HuH-7.5 (cell line): ENCODE measurements around the gene RNU6-9.
"Not testable (repeated sequence)": the region's sequence is repeated elsewhere in the genome, so short reads cannot be mapped to it uniquely, and the experiment has no call there.

Experiments
- DNase-seq: peaks from one replicate; pipeline ENCODE4 v3.0.0; 2011; ENCODE audit warnings: low spot score

RNU6-9 gene

DNA sequence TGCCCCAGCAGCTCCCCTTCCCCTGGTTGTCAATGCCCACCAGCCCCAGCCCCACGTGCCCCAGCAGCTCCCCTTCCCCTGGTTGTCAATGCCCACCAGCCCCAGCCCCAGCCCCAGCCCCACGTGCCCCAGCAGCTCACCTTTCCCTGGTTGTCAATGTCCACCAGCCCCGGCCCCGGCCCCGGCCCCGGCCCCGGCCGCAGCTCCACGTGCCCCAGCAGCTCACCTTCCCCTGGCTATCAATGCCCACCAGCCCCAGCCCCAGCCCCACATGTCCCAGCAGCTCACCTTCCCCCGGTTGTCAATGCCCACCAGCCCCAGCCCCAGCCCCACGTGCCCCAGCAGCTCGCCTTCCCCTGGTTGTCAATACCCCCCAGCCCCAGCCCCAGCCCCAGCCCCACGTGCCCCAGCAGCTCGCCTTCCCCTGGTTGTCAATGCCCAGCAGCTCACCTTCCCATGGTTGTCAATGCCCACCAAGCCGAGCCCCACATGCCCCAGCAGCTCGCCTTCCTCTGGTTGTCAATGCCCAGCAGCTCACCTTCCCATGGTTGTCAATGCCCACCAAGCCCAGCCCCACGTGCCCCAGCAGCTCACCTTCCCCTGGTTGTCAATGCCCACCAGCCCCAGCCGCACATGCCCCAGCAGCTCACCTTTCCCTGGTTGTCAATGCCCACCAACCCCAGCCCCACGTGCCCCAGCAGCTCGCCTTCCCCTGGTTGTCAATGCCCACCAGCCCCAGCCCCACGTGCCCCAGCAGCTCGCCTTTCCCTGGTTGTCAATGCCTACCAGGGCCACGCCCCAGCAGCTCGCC, 14.3 kb upstream of the RNU6-9 start:
- DNase-seq = not testable (repeated sequence)

DNA sequence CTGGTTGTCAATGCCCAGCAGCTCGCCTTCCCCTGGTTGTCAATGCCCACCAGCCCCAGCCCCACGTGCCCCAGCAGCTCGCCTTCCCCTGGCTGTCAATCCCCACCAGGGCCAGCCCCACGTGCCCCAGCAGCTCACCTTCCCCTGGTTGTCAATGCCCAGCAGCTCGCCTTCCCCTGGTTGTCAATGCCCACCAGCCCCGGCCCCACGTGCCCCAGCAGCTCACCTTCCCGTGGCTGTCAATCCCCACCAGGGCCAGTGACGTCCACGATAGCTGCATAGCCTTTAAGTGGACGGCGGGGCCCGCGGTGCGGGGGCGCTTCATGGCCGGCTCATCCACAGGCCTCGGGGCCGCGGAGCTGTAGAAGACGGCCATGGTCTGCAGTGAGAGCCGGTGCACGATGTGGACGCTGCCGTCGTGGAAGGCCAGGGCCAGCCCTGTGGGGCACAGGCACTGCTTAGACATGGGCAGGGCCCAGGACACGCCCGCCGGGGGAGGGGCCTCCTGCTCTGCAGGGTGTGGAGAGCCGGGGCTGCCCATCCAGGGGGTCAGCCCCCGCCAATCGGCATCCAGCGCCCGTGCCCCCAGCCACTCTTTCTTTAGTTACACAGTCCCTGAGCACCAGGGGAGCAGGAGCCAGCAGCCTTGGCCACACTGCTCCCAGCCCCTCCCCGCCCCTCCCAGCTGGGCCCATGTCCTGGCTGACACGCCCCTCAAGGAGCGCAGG, 13.4 kb upstream of the RNU6-9 start:
- no peak for DNase-seq

DNA sequence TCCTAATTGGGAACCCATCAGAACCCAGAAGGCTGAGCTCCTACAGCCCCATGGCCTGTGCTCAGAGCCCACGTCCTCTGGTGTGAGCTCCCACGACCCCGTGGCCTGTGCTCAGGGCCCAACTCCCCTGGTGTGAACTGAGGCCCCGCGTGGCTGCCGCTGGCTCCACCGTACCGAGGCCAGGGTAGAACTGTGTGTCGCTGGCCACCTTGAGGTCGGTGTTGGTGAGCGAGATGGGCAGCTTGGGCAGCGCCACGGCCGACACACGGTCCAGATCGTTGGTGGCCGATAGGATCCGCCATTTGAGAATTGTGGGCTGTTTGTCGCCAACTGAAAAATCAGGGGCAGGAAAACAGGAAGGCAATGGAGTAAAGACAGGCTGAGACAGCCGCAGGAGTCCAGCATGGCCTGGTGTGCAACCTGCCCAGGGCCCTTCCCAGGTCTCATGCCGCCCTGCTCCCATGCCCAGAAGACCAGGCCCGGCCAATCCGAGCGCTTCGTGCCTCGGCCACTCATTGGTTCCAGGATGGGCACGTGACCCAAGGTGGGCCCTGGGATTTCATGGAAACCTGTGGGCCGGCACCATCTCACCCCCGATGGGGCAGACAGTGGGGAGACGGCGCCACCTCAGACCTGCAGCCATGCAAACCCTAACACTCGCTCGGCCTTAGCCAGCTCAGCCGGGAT, 11.8 kb upstream of the RNU6-9 start:
- no peak for DNase-seq

DNA sequence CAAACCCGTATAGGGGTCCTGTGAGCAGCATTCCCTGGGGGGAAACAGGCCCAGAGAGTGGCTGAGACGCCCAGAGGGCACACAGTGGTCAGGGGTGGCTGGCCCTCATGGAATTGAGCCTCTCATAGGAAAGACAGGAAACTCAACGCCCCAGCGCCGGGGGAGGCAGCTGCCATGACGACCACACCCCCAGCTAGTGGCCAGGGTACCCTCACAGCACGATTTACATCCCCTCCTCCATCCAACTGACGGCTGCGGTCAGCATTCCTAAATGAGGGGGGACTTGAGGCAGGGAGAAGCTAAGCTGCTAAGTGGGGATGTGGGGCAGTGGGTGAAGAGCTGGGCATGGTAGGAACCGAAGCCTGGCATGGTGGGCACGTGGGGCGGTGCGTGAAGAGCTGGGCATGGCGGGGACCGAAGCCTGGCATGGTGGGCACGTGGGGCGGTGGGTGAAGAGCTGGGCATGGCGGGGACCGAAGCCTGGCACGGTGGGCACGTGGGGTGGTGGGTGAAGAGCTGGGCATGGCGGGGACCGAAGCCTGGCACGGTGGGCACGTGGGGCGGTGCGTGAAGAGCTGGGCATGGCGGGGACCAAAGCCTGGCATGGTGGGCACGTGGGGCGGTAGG, 10.3 kb upstream of the RNU6-9 start:
- no peak for DNase-seq

DNA sequence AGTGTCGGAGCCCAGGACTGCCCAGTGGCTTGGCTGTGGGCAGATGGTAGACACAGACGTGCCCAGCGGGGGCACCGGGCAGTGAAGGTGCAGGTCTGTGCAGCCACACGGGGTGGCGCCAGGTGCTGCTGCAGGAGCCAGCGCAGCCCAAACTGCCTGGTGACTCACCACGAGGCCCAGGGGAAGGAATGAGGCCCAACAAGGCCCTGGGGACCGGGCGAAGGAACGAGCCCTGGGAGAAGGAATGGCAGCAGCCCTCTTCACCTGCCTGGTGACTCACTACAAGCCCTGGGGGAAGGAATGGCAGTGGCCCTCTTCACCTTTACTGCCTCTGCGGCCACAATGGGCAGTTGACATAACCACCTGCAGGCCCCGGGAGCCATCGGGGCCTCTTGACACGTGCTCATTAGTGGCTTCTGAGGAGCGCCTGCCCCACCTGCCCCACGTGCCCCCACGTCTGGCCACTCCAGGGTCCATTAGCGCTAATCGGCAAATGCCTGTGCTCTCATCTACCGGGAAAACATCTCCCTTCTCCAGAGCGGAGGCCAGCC, 9.5 kb upstream of the RNU6-9 start:
- no peak for DNase-seq

DNA sequence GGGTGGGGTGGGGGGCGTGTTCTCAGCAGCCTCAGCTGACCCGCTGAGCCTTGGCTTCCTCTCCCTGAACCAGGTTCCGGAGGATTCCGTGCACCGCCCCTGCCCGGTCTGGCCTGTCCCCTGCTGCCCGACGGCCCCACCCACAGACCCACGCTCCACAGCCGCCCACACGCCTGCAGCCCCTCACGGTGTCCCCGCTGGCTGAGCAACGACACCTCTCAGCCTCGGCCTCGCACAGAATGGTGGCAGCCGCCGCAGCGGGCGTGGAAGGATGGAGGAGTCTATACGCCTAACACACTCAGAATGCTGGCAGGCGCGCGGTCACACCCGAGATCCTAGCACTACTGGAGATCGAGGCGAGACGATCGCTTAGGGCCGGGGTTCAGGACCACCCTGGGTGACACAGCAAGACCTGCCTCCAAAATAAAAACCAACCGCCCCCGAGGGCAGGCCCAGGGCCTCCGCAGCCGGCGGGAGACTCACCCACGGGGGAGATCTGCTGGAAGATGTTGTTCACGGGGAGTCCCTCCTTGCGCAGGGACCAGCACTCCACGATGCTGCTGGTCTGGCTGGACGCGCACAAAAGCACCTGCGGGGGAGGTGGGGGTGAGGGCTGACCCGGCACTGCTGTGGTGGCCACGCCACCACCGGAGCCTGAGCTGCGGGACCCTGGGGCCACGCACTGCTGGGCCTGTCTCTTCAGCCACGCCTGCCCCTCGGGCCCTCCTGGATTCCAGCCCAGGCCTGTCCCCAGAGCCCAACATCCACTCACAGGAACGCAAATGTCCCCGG, 8.7 kb upstream of the RNU6-9 start:
- DNase-seq = no peak

DNA sequence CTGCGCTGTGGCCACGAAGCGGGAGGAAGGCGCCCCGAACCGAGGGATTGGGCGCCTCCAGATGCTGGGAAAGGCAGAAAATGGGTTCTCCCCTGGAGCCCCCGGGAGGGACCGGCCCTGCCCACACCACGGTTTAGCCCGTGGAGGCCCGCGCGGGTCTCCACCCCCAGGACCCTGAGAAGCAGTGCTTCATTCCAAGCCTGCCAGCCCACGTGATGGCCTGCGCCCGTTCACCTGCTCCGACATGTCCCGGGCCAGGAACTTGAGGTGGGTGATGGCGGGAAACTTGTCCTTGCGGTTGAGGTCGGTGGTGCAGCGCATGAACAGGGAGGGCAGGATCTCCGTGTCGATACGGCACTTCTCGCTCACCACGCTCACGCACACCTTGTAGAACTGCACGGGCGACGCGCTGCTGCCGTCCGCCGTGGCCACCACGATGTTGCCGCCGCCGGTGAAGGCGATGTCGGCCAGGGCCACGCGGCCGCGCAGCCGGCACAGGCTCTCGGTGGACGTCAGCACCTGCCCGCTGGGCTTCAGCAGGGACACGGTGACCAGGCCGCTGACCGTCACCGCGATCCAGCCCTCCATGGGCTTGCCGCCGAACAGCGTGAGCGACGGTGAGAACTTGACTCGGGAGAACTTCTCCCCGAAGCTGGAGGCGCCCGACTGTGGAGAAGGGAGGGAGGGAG, 7.6 kb upstream of the RNU6-9 start:
- DNase-seq = no peak

DNA sequence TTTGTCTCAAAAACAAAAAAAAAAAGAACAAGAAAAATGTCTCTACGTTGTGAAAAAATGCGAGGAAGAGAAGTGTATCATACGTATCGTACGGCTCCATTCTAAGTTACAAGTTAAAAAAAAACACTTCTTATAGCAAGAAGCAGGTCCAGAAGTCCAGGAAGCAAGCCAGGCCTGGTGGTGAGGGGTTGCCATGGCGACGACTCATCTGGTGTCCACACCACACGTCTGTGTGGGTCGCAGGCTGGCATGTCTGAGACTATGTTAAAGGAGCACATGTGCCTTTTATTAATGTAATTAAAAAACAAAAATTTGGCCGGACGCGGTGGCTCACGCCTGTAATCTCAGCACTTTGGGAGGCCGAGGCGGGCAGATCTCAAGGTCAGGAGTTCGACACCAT, 6.2 kb upstream of the RNU6-9 start:
- DNase-seq = no peak

DNA sequence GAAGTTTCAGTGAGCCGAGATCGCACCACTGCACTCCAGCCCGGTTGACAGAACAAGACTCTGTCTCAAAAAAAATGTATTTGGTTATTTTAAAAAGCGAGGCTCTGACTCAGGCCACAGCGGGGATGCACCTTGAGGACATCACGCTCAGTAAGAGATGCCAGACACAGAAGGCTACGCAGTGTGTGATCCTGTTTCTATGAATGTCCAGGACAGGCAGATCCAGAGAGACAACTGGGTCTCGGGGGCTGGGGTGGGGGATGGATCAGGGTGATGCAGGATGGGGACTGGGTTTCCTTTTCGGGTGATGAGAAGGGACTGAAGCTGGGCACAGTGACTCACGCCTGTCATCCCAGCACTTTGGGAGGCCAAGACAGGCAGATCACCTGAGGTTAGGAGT, 5.7 kb upstream of the RNU6-9 start:
- no peak for DNase-seq

DNA sequence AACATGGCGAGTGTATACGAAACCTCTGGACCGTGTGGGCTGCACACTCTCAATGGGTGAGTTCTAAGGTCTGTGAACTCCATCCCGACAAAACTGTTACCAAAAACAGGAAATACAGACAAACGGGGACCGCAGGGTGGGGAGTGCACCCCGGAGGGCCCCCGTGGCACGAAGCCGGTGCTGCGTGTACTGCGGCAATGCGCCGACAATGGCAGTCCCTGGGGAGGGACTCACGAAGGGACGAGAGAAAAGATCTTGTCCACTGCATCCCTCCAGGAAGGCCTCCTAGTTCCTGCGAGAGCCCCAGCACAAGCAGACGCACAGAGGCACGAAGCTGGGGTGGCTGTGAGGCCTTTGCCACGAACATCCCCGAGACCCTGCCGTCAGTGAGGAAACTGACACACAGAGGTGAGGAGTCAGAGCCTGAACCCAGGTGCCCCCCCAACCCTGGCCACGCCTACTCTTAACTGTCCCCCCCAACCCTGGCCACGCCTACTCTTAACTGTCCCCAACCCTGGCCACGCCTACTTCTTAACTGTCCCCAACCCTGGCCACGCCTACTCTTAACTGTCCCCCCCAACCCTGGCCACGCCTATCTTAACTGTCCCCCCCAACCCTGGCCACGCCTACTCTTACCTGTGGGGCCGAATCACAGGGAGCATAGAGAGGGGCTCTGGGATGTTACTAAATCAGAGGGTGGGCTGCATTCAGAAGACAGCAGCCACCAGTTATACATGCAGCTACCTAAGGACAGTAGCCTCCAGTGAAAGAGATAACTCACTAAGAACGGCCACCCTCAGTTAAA, 4.5 kb upstream of the RNU6-9 start:
- no peak for DNase-seq

DNA sequence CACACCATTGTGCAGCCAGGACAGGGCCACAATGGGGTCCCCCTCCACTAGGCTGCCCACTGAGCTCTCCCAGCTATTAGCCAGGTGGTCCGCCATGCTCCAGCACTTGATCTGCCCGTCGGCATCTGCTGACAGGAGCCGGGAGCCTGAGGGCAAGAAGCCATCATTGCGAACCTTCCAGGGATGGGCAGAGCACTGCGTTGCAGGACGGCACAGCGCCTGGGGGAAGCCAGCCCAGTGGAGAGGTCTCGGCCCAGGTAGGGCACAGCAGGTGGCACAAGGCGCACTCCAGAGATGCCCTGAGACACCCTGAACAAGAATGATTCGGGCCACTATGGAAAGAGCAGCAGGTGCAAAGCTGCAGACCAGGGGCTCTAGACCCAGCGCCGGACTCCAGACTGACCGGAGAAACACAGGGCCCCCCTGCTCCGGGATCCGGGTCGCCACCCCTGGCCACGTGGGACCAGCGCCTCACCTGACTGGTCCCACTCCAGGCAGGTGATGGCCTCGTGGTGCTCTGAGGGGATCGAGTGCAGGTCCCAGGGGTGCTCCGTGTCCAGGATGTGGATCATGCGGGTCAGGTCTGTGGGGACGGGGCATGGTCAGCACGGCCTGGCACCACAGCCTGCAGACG, 3.5 kb upstream of the RNU6-9 start:
- DNase-seq = no peak

DNA sequence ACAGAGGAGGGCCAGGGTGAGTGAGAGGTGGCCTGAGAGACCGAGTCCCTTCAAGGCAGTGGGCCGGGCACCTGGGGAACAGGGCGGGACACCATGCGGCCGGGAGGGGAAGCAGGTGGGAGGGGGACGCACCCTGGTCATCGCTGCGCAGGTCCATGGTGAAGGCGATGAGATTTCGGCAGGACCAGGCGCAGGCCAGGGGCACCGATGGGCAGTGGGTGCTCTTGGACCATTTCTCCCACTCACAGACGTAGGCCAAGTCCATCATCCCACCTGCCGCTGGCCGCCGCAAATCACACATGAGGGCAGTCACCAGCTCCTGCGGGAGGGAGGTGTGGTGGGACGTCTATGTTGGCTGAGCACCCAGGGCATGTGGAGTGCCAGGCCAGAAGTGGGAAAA, 2.5 kb upstream of the RNU6-9 start:
- no peak for DNase-seq

DNA sequence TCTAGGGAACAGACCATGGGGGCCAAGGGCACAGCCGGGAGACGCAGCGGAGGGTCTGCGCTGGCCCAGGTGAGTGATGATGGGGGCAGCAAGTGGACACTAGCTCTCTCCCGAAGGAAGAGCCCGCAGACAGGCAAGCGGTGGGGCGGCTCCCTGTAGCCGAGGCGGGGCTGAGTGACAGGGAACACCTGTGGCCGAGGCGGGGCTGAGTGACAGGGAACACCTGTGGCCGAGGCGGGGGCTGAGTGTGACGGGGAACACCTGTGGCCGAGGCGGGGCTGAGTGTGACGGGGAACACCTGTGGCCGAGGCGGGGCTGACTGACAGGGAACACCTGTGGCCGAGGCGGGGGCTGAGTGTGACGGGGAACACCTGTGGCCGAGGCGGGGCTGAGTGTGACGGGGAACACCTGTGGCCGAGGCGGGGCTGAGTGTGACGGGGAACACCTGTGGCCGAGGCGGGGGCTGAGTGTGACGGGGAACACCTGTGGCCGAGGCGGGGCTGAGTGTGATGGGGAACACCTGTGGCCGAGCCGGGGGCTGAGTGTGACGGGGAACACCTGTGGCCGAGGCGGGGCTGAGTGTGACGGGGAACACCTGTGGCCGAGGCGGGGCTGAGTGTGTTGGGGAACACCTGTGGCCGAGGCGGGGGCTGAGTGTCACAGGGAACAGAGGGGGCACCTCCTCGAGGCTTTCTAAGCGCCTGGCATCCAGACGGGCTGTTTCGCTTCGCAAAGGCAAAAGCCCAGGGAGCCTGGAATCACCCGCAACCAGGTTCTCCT, 1.7 kb upstream of the RNU6-9 start:
- DNase-seq = not testable (repeated sequence)

DNA sequence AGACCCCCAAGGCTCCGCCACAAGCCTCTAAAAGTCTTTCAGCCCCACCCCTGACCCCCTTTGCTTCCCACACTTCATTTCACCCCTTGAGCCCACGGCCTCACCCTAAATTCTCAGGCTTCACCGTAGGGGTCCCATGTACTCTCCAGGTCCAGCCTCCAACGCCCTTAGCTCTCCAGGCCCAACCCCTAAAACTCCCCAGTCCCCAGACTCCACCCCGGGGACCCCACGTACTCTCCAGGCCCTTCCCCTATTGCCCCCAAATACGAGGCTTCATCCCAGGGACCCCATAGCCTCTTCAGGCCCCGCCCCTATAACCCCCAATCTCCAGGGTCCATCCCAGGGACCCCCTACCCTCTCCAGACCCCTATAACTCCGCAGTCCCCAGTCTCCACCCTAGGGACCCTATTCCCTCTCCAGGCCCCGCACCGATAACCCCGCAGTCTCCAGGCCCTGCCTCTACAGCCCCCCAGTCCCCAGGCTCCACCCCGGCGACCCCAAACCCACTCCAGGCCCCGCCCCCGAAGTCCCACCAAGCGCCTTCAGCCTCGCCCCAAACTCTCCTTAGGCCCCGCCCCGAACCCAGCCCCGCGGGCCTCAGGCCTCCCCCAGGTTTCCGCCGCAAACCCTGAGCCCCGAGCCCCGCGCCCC, 916 bp upstream of the RNU6-9 start:
- DNase-seq = peak; percentile 76

DNA sequence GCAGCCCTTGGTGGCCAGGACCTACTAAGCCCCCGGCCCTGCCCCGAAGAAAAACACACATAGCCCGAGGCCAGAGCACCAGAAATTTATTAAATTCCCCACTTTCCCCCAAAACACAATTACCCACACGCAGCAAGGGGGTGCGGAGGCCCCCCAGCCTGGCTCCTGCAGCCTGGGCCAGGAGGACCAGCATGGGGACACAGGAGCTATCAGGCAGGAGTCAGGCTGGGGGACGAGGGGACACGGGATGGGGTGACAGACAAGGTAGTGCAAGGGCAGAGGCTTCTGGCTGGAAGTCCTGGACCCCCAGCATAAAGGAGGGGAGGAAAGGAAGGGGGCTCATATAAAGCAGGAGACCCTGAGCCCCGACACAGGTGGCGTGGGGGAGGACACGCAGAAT, 3.1 kb downstream of the RNU6-9 start:
- no peak for DNase-seq

DNA sequence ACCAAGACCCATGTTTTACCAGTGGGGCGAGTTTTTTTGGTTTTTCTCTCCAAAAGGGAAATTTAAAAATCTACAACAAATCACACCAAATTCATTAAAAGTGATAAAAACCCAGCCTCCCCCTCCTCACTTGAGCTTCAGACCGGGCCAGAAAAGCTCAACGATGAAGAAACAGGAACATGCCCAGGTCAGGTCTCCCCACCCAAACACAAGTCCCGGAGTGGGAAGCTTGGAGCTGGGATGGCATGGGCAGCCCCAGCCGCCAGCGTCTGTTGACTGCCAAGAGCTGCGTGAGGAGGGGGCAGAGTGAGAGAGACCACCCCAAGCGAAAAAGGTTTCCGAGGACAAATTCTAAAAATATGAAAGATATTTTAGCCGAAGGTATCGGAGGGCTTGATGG, 3.7 kb downstream of the RNU6-9 start:
- DNase-seq = no peak

DNA sequence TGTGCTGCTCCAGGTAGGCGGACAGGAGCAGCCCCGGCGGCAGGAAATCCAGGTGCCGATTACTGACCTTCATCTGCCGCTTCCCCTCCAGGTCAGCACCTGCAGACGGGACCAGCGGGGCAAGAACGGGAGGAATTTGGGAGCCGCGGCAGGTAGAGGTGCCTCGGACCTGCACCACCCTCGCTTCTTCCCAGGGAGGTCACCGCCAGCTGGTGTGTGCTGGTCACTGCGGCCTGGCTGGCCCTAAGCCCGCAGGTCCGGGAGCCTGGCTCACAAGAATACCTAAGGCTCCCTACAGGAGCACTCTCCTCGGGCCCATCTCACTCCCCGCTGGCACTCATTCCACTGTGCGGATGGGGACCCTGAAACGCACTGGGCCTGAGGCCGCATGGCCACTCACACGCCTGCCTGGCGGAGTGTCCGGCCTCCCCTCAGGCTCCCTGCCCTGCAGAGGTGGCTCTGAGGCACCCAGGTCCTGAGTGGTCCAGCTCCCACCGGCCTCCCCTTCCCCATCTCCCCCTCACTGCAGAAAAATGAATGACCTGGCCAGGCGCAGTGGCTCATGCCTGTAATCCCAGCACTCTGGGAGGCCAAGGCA, 4.3 kb downstream of the RNU6-9 start:
- DNase-seq = peak; percentile 81

DNA sequence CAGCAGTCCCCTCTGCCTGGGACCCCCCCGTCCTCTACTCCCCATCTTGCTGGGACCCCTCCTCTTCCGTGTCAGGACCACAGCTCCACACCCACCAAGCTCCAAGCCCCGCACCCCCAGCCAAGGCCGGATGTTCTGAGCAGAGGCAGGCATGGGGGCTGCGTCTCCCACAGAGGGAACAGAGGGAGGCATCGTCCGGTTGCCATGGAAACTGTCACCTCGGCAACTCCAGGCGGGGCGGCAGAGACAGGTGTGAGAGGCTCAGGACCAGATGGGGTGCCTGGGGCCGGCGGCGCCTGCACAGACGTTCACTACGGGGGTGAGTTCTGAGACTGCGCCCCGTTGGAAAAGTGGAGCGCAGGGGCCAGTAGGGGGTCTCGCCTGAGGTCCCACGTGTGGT, 5.4 kb downstream of the RNU6-9 start:
- no peak for DNase-seq
